Breast epithelium (tissue), 3 donors: ENCODE results near the gene CNTNAP2.

Experiments used
- CTCF ChIP-seq, 3 donors: fragments of 450-650 bp; IDR thresholded peaks; one replicate each; pipeline ENCODE4 v1.5.1; 2016 to 2017; ENCODE audit warnings: antibody characterized with exemption in 3 of 3, mild to moderate bottlenecking in 3 of 3, moderate library complexity in 3 of 3
- POLR2A ChIP-seq: fragments of 450-650 bp; IDR thresholded peaks from one replicate; pipeline ENCODE4 v1.6.1; 2016; ENCODE audit warnings: antibody characterized with exemption, mild to moderate bottlenecking, moderate library complexity

DNA sequence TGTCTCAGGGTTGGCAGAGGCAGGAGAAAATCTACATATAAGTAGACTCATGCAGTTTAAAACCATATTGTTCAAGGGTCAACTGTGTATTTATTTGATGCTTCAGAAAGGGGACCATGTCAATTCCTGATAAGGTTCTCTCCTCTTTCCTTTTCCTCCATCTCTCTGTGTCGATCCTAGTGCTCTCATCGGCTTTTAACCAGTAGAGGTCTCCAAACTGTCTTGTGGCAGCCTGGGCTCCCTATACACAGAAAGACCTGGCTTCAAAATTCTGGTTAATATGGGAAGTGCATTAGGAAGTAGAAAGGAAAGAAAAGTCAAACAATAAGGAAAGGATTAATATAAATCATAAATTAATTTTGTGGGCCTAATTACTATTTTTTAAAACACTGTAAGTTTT lies 2169.5 kb downstream of the CNTNAP2 start:
- no peak for TF ChIP-seq CTCF (IDR thresholded peaks at IDR 0.05)
- no peak for TF ChIP-seq POLR2A
